HTR-8/SVneo (cell line): ENCODE measurements around the gene MARCHF3.
A peak's percentile ranks its signal among the peaks of the same experiment; 100 is the strongest.
"Not testable (repeated sequence)": the region's sequence is repeated elsewhere in the genome, so short reads cannot be mapped to it uniquely, and the experiment has no call there.

ENCODE experiments used
- DNase-seq: peaks from one replicate; pipeline ENCODE4 v3.0.0; 2011; ENCODE audit warnings: low spot score, mixed read lengths; ENCODE audit not compliant: insufficient read length
- FAIRE-seq: peaks from 2 replicates; lab custom pipeline; 2011; peaks lifted over from hg19 to GRCh38; lab: Jason Lieb, UNC

Gene MARCHF3

DNA sequence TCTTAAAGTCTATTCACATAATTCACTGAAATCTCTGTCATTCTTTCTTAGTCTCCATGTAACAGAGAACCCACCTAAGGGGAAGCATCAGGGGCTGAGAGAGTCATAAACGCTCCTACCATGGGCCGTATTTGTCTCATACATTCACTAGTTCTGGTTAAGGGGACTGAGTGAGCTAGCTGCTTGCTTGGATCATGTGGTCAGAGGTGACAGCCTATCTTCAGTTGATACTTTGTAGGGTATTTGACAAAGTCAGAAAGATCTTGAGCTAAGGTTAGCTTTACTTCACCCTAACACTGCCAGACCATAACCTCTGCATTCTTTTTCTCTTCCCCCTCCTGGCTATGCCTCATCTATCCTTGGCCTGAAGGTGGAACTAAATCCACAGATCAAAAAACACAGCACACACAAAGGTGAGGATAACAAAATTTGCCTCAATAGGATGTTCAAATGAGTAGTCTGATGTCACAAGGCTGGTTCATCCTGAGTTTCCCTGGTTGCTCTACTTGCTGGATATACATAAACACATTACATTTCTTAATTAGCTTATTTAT lies 66.5 kb downstream of the MARCHF3 start:
- DNase-seq, result no peak
- peak; percentile 70 for FAIRE-seq

DNA sequence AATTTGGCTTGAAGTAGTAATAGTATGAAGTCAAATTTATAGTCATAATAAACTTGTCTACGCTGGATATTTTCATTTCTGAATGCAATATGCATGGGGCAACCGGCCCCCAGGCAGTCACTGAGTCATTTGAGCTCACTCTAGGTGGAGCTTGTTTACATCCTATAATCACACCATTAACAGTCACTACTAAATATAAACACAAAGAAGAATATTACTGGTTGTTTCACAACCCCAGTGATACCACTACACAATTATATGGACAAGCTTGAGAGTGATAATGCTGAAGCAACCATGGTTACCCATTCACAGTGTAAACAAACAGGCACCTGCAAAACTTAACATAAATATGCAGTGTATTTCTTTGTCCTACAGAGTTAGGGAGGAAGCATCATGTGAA lies 68.7 kb downstream of the MARCHF3 start:
- FAIRE-seq (no peak), DNase-seq (no peak)

DNA sequence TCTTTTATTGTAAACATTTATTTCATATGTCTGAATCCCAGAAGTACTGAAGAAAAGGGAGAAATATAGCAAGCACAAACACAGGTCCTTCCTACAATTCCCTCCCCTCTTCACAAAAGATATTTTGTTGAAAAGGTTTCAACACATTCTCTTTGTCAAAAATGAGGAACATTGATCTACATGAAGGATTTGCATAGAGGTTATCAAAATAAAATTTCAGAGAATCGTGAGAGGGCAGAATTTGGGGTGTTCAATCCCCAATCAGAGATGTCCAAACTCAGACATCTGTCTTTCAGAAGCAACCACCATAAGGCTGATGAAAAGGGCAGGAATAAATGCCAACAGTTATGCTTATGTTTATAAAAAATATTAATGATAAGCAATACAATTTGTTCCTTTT lies 69.2 kb downstream of the MARCHF3 start:
- FAIRE-seq, result no peak
- DNase-seq, result no peak

DNA sequence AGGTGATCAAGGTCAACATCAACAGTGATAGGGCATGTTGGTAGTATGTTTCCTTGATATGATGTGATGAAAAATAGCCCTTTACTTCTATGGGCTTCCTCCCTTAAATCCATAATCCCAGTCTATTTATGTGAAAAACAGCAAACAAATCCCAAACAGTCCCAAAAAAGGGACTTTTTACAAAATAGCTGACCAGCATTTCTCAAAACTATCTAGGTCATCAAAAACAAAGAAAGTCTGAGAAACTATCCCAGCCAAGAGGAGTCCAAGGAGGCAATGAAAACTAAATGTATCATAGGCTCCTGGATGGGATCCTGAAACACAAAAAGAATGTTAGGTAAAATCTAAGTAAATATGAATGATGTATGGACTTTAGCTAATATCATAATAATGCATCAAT lies 71.2 kb downstream of the MARCHF3 start:
- no peak for FAIRE-seq
- DNase-seq, result no peak

DNA sequence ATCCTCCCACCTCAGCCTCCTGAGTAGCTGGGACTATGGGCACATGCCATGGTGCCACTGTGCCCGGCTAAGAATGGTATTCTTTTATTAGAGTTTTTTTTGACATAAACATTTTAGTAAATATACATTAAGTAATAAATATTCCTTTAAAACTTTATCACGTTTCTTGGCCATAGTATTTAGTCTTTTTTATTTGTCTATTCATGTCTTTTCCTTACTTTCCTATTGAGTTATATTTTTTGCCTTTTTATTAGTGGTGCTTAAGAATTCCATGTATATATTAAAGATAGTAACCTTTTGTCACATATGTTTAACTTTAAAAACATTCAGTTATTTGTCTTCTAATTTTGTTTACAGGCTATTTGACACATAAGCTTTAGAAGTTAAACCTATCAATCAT lies 73.4 kb downstream of the MARCHF3 start:
- DNase-seq (no peak), FAIRE-seq (no peak)

DNA sequence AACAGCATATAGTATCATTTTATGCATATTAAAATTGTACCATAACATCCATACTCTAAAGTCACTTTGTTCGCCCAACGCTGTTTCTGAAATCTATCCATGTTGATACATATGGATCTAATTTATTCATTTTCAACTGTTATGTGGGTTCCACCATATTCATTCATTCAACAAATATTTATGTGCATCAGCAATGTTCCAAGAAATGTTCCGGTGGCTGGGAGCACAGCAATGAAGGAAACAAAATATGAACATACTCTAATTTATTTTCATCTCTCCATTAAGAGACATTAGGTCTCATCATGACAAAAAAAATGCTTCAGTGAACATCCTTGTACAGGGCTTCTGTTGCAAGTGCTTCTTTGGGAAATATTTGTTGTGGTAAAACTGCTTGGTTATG lies 75.4 kb downstream of the MARCHF3 start:
- DNase-seq, result no peak
- FAIRE-seq, result no peak

DNA sequence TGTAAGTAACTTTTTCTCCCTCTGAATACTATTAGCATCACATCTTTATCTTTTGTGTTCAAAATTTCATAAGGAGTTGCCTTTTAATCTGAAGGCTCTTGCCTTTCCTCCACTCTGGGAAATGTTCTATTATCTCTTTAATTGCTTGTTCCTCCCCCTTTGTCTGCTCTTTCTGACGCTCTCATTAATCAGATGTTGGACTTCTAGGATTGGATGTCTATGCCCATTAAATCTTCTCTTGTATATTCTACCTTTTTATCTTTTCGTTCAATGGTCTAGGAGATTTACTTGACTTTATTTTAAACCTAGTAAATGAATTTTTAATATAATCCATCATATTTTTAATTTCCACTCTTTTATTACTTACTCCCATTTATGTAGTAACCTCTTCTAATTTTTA lies 76.7 kb downstream of the MARCHF3 start:
- no peak for FAIRE-seq
- DNase-seq, result no peak

DNA sequence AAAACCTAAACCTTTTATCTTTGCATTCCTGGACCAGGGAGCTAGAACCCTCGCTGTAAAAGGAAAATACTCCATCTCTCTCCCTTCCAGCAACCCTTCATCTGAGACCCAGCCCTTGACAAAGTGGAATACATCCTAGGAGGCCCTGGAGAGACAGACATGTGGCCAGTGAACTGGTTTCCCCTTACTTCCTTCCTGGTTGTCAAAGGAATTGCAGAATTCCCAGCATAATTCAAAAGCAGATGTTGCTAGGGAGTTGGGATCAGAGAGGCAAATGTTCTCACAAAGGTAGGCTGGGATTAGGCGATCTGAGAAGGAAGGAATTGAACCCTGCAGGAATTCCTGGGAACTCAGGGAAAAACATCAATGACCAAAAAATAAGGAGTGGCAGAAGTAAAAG lies 80.9 kb downstream of the MARCHF3 start:
- DNase-seq (no peak), FAIRE-seq (no peak)

DNA sequence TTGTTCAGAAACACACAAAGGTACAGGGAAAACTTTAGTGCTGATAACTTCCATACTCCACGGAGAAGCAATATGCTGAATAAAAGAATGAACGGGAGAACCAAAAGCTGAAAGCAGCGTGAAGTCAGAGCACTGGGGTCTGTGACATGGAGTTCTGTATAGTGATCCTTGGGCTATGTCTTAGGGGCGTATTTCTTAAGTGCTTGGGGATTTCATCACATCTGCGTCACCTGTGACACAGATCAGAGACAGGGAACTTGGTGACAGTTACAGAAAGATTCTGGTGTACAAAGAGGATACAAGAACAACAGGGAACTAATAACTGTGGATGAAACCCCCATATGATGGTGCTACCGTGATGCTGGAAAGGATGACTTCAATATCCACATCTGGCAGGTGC lies 81.9 kb downstream of the MARCHF3 start:
- FAIRE-seq, result no peak
- no peak for DNase-seq

DNA sequence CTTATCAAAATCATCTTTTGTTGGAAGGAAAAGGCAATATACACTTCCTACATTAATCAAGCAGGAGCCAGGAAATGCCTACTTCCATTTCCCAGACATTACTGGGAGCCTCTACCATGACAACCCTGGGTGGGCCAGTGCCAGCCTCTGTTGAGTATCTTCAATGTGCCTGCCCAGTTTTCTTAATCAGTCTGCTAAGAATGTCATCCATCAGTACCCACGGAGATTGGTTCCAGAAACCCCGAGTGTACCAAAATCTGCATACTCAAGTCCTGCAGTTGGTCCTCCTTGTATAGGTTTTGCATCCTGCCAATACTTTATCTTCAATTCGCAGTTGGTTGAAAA lies 82.4 kb downstream of the MARCHF3 start:
- FAIRE-seq, result no peak
- no peak for DNase-seq

DNA sequence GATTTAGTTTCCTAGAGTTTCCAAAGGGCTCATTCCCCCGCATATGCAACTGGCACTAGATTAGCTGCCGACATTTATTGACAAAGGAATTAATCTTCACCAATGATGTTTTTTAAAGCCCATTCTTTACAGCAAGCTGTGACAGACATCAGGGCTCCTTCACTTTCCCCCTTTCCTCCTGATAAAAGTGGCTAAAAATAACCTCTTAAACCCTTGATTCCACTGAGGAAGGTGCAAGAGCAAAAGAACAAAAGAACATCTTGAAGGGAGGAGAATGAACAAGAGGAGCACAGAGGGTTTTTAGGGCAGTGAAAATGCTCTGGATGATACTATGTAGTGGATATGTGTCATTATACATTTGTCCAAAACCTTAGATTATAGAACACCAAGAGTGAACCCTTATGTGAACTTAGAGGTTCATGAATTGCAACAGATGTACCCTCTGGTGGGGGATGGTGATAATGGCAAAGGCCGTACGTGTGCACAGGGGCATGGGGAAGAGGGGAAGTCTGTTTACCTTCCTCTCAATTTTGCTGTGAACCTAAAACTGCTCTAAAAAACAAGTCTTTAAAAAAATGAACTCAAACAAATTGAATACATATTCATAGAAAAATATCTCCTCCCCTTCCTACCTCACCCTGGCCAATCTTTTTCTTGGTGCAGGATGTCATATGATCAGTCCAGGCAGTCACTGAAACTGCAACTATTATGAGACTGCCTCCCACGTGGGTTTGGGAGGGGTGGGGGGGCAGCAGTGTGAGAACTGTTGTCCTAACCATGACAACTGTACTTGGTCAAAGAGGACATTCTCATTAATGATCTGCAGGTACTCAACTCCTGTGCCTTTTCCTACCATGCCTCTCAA lies 83.0 kb downstream of the MARCHF3 start:
- DNase-seq (no peak), FAIRE-seq (no peak)

DNA sequence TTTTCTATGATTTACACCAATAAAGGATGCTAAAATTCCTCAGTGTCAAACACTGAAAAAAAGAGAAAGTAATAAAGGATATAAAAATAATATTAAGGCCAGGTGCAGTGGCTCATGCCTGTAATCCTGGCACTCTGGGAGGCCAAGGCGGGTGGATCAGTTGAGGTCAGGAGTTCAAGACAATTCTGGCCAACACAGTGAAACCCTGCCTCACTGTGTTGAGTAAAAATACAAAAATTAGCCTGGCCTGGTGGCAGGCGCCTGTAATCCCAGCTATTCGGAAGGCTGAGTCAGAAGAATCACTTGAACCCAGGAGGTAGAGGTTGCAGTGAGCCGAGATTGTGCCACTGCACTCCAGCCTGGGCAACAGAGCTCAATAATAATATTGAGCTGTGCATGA lies 87.5 kb downstream of the MARCHF3 start:
- not testable (repeated sequence) for DNase-seq, FAIRE-seq

DNA sequence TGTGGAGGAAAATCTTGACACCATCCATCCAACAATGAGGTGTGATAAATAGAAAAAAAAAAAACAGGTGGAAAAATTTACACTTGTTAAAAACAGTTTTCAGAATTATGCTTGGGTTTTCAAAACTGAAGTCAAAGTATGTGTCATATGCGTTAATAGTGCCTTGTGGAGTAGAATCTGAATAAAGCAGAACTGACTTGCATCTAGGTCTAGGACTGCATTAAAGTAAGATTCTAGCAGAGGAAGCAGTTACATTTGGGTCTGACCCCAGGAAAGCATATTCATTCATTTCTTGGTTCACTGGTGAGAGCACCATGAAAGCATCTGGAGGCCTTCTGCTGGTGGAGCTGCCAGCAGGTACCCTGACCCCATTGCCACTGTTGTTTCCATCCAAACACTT lies 89.0 kb downstream of the MARCHF3 start:
- DNase-seq (no peak), FAIRE-seq (no peak)

DNA sequence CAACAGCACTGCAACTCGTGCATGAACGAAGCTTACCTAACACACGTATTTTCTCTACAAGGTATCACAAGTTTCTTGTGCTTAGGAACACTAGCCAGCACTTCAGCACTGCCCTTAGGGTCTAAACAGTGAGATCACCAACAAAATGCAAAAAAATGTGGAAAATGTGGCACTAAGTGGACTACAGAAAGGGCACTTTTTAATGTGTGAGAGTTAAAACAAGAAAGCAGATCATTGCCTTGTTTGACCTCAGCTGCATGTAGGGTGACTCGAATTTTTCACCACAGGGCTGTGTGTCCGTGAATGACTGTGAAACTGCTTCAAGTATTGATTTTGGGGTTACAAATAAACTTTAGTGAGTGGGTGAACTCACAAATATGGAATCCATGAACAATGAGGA lies 90.5 kb downstream of the MARCHF3 start:
- DNase-seq (no peak), FAIRE-seq (peak; percentile 16)

DNA sequence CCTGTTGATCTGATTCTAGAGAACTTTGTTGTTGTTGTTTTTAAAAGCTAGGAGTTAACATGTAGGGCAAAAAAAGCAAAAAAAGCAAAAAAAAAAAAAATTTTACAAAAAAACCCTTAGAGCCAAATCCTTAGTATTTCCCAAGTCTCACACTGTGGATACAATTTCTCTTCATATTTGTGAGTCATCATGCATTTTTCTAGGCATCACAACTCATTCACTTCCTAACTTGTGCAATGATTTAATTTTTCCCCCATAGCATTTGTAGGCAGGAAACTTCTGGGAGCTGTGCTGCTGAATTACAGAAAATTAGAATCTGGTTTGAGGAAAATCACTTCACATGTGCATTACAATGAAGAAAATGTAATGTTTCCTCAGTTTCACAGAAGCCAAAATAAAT lies 91.9 kb downstream of the MARCHF3 start:
- FAIRE-seq, result no peak

DNA sequence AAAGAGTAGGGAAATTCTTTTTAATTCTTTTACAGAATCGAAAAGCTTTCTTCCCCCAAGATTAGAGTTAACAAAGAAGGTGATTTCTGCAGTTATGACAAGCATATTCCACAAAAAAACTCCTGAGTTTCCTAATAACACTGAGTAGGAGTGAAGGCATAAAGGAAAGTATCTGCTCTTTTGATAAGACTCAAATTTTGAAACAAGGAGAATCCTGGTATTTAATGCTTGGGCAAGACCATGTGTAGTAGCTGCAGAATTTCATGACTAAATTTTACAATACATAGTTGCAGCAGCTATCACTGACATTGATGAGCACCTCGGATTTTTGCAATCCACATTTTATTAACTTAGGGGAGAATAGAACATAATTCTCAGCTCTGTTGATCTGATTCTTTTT lies 92.6 kb downstream of the MARCHF3 start:
- FAIRE-seq, result no peak
- no peak for DNase-seq

More for the DNA sequence above, 91.9 kb downstream of the MARCHF3 start:
- peak; percentile 55 for DNase-seq

DNA sequence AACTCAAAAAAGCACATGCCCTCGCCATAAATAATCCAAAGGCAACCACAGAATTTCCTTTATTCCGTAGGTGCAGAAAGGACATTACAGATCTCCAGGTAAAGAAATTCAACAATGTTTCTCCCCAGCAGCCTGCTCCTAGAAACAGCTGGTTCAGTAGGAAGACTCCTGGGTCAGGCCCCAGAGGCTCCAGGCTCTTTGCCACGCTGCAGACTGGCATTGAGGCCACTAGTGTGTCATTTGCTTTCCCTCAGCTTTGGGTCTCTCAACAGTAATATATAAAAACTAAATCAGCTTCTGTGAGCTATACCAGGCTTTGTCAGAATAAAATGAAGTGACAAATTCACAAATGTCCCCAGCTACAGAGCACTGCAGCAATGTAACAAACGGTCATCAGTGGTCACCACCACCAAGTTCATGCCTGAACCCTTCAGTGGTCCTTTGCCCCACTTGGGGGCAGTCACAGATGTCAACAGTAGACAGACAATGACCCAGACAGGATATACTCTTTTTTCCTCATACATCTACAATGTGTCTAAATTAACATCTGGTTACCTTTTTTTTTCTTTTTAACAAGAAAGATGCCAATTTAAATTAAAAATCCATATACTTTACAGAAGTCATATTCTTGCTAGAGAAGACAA lies 93.5 kb downstream of the MARCHF3 start:
- DNase-seq, result no peak
- FAIRE-seq, result no peak

DNA sequence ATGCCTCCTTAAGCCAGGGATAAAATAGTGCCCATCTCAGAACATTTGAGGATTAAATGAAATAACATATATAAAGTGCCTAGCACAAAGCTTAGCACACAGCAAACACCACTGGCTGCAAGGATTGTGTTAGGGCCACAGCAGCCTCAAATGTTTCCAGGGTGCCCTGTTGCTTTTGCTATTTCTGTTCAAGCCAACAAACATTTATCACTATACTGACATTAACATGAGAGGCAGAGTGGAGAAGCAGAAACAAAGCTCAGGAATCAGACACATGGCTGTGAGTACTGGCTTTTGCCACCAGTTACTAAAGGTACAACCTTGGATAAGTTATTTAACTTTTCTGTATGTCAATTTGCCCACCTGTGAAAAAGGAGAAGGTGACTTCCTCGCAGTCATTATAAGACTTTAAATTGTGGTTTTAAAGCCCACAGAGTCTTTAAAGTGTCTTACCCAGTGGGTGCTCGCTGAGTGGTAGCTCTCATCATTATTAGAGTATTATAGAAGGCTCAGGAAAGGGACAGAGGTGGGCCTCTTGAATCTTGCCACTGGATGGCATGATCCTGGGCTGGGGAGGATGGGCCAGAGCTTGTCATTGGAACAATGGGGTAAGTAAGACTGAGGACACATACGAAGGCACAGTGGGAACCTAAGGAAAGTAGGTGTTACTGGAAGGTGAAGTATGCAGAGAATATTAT lies 98.2 kb downstream of the MARCHF3 start:
- DNase-seq (no peak), FAIRE-seq (no peak)

DNA sequence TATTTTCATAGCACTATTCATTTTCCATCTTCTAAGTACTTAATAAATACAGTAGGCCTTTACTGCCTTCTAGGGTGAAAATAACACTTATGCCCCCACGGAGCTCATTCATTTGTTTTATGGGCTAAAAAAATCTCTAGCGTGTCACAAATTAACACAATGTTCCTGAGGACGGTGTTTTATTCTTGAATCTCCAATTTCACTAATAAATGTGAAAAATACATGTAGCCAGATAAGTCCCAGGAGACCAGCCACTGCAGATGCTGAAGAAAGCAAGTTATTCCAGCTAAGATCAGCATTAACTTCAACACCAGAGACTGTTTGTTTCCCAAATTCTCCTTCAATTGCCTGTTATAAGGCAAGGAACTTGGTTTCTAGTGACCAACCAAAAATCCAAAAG lies 102.3 kb downstream of the MARCHF3 start:
- no peak for DNase-seq
- FAIRE-seq, result no peak

DNA sequence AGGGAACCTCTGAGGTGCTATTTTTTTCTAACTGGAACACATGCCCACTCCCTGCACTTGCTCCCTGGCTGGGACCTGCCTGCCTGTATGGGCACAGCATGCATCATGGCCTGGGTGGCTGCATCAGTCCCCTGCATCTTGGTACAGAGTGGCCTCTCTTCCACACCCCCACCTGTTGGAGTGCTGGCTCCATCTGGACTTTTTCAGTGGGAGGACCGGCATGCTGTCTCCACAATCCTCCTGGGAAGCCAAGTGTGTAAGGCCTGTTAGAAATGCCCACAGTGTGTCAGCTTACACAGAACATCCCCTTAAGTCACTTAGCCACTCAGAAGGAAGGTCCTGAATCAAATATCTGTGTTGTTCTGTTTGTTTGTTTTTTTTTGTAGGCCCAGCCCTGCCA lies 102.9 kb downstream of the MARCHF3 start:
- no peak for DNase-seq
- FAIRE-seq, result no peak

DNA sequence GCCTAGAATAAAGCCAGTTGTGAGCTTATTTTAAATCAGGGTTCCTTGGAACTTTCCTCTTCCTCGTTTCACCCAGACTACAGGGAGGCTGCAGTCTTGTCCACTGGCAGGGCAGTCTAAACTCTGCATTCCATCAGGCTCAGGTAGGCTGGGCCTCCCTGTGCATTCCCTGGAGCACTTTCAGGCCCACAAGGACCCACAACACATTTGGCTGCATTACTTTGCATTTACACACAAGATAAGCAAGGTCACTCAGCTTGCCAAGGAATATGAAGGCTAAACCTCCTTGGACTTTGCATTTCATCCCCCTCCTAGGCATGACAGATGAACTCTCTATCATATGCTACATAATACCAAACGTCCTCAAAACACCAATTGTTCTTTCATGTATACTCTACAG lies 104.2 kb downstream of the MARCHF3 start:
- FAIRE-seq (no peak), DNase-seq (no peak)
